GM12874 (cell line): ENCODE data around the gene ZNF280B.

Experiments
- CTCF ChIP-seq: IDR thresholded peaks from 2 replicates; pipeline ENCODE4 v1.5.1; 2011; ENCODE audit warnings: low read depth, mild to moderate bottlenecking, control low read depth, low read length, moderate library complexity; ENCODE audit not compliant: insufficient read depth

The ZNF280B gene

GRCh38 chr22:22553141-22553540, 44.6 kb upstream of the ZNF280B start:
- no peak for TF ChIP-seq CTCF

- peak; percentile 33; the same call in 1 of the 2 replicates for TF ChIP-seq CTCF
These were observed 44.1 kb upstream of the ZNF280B start for GRCh38 chr22:22552630-22553029.

GRCh38 chr22:22550789-22551434, 42.4 kb upstream of the ZNF280B start:
- no peak for TF ChIP-seq CTCF

- TF ChIP-seq CTCF = no peak
These were observed 40.4 kb upstream of the ZNF280B start for GRCh38 chr22:22548910-22549309.

GRCh38 chr22:22548317-22548716, 39.8 kb upstream of the ZNF280B start:
- no peak for TF ChIP-seq CTCF

- no peak for TF ChIP-seq CTCF
These were observed 39.3 kb upstream of the ZNF280B start for GRCh38 chr22:22547692-22548300.

- TF ChIP-seq CTCF = no peak
These were observed 38.7 kb upstream of the ZNF280B start for GRCh38 chr22:22547226-22547625.
